Tibial artery (tissue), 4 donors: ENCODE data around the gene BTG3.

ENCODE experiments used
- DNase-seq, 2 donors: peaks; one replicate each; pipeline ENCODE4 v3.0.0-alpha.2; 2019
- H3K27ac ChIP-seq, 2 donors: fragments of 200-600 bp; sonication (generic) in 1 of 2; 1 replicate in 1 of 2; 2 replicates in 1 of 2; pipeline ENCODE4 v1.5.1; 2018 to 2019; ENCODE audit warnings: mild to moderate bottlenecking in 1 of 2
- H3K27me3 ChIP-seq, 2 donors: fragments of 200-600 bp; sonication (generic) in 1 of 2; one replicate each; pipeline versions ENCODE4 v1.5.1 to v1.6.0; 2016 to 2019
- H3K36me3 ChIP-seq, 3 donors: fragments of 200-600 bp; sonication (generic) in 2 of 3; one replicate each; pipeline ENCODE4 v1.5.1; 2016 to 2019; ENCODE audit warnings: mild to moderate bottlenecking in 2 of 3
- H3K4me1 ChIP-seq, 4 donors: fragments of 200-600 bp; sonication (generic) in 2 of 4; 1 replicate in 3 of 4; 2 replicates in 1 of 4; pipeline ENCODE4 v1.5.1; 2016 to 2019
- H3K4me3 ChIP-seq, 2 donors: fragments of 200-600 bp; sonication (generic) in 1 of 2; 1 replicate in 1 of 2; 2 replicates in 1 of 2; pipeline ENCODE4 v1.5.1; 2018 to 2019; ENCODE audit warnings: mild to moderate bottlenecking in 2 of 2
- H3K9me3 ChIP-seq, 3 donors: fragments of 200-600 bp; sonication (generic) in 1 of 3; one replicate each; pipeline ENCODE4 v1.5.1; 2016 to 2019
- intact Hi-C: fragments of 100-400 bp; cut with DNase I; formaldehyde crosslinking; loops from one replicate; pipeline ENCODE4 v1.15.0; 2023; ENCODE audit warnings: low total_unique reads
- TF ChIP-seq, protein P1 (sequence below), 2 experiments: fragments of 200-600 bp in 1 of 2; fragments of 450-650 bp in 1 of 2; IDR thresholded peaks; one replicate each; pipeline ENCODE4 v1.5.1; 2017 to 2019; ENCODE audit warnings: antibody characterized with exemption in 2 of 2, mild to moderate bottlenecking in 1 of 2, moderate library complexity in 1 of 2

The BTG3 gene

GRCh38 chr21:17577701-17578100 is 35.0 kb downstream of the BTG3 start:
- DNase-seq = no peak
- no peaks in the 10 kb centered on the region for H3K4me1 ChIP-seq
- no peaks in the 10 kb centered on the region for H3K9me3 ChIP-seq
- no peak overlapping the region for H3K4me3 ChIP-seq
- H3K27me3 ChIP-seq = no peaks in the 10 kb centered on the region
- no peak overlapping the region for H3K27ac ChIP-seq
- no peaks in the 10 kb centered on the region for H3K36me3 ChIP-seq
- intact Hi-C loops = no loop called here
- TF ChIP-seq, protein P1, sequence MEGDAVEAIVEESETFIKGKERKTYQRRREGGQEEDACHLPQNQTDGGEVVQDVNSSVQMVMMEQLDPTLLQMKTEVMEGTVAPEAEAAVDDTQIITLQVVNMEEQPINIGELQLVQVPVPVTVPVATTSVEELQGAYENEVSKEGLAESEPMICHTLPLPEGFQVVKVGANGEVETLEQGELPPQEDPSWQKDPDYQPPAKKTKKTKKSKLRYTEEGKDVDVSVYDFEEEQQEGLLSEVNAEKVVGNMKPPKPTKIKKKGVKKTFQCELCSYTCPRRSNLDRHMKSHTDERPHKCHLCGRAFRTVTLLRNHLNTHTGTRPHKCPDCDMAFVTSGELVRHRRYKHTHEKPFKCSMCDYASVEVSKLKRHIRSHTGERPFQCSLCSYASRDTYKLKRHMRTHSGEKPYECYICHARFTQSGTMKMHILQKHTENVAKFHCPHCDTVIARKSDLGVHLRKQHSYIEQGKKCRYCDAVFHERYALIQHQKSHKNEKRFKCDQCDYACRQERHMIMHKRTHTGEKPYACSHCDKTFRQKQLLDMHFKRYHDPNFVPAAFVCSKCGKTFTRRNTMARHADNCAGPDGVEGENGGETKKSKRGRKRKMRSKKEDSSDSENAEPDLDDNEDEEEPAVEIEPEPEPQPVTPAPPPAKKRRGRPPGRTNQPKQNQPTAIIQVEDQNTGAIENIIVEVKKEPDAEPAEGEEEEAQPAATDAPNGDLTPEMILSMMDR (IDR thresholded peaks at IDR 0.05) = no peak

DNA sequence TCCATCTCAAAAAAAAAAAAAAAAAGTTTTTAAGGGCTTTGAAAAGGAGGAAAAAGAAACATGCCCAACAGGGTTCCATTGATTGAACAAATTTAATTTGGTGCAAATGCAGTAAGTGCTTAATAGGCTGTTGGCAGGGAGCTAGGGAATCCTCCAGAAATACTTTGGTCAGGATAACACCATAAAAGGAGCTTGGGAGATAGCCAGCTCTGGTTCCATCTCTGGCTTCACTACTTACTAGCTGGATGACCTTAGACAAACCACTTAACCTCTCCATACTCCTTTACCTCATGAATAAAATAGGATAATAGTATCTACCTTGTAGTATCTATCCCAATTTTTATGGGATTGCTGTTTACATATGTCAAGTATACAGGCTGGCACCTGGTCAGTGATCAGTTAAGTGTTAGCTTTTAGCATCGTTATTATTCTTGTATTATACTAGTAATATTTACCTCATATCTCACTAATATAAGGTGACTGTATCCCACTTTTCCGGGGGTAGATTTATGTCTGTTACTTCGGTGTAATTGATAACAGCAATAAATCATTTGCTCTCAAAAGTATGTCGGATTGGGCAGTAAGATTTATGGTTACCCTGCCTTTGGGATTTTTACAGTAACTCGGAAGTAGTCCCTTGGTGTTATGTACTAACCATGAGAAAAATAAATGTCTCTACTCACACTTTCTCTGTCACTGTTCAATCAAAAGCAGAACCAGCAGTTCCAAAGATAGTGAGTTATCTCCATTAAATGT is 36.4 kb downstream of the BTG3 start:
- no peak overlapping the region for H3K4me3 ChIP-seq
- no peak overlapping the region for H3K27ac ChIP-seq
- TF ChIP-seq, protein P1 (IDR thresholded peaks at IDR 0.05) = no peak
- H3K27me3 ChIP-seq = no peaks in the 10 kb centered on the region
- H3K36me3 ChIP-seq = no peaks in the 10 kb centered on the region
- no peak for DNase-seq
- no peaks in the 10 kb centered on the region for H3K4me1 ChIP-seq
- no peaks in the 10 kb centered on the region for H3K9me3 ChIP-seq
- intact Hi-C loops = no loop called here

DNA sequence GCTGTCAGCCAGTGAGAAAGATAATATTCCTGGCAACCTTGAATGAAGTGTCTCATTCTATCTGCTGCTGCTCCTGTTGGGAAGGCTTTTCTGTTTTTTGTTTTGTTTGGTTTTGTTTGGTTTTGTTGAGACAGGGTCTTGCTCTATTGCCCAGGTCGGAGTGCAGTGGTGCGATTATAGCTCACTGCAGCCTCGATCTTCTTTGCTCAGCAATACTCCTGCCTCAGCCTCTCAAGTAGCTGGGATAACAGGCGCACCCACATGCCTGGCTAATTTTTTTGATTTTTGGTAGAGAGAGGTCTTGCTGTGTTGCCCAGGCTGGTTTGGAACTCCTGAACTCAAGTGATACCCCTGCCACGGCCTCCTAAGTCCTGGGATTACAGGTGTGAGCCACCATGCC is 37.6 kb downstream of the BTG3 start:
- TF ChIP-seq, protein P1 (IDR thresholded peaks at IDR 0.05) = no peak
- DNase-seq = no peak
- H3K36me3 ChIP-seq = no peaks in the 10 kb centered on the region
- intact Hi-C loops = no loop called here
- no peaks in the 10 kb centered on the region for H3K9me3 ChIP-seq
- no peak overlapping the region for H3K4me3 ChIP-seq
- H3K27ac ChIP-seq = no peak overlapping the region
- H3K4me1 ChIP-seq = no peaks in the 10 kb centered on the region
- H3K27me3 ChIP-seq = peaks cover 0 to 5% of the 10 kb centered on the region in 2 donors

- intact Hi-C loops = no loop called here
Measured at GRCh38 chr21:17572431-17572830, 40.3 kb downstream of the BTG3 start.

GRCh38 chr21:17570786-17571185 is 41.9 kb downstream of the BTG3 start:
- peaks cover 0 to 5% of the 10 kb centered on the region in 2 donors for H3K27me3 ChIP-seq
- H3K27ac ChIP-seq = no peak overlapping the region
- H3K9me3 ChIP-seq = no peaks in the 10 kb centered on the region
- TF ChIP-seq, protein P1 (IDR thresholded peaks at IDR 0.05) = no peak
- no peaks in the 10 kb centered on the region for H3K4me1 ChIP-seq
- H3K4me3 ChIP-seq = no peak overlapping the region
- DNase-seq = no peak
- no peaks in the 10 kb centered on the region for H3K36me3 ChIP-seq
- intact Hi-C loops = no loop called here

More at GRCh38 chr21:17572431-17572830, 40.3 kb downstream of the BTG3 start:
- Histone ChIP-seq H3K36me3 (no peaks in the 10 kb centered on the region), H3K9me3 (no peaks in the 10 kb centered on the region), H3K4me3 (no peak overlapping the region), H3K4me1 (no peaks in the 10 kb centered on the region), H3K27me3 (peaks cover 0 to 5% of the 10 kb centered on the region in 2 donors), H3K27ac (no peak overlapping the region)
- DNase-seq = no peak
- TF ChIP-seq, protein P1 (IDR thresholded peaks at IDR 0.05) = no peak
